Measurements from ENCODE around the gene ANKS4B. TPM values are rescaled to one million over a fixed set of nuclear protein-coding genes. Genes with fewer than 3 reads are reported as not detected.
"Not testable (repeated sequence)": the region's sequence is repeated elsewhere in the genome, so short reads cannot be mapped to it uniquely, and the experiment has no call there.

The ANKS4B gene
- total and polyA plus RNA-seq, 2 donors (not counting 3 experiments of a cell fraction or from before 2014, with no cell fraction given) = not detected

DNA sequence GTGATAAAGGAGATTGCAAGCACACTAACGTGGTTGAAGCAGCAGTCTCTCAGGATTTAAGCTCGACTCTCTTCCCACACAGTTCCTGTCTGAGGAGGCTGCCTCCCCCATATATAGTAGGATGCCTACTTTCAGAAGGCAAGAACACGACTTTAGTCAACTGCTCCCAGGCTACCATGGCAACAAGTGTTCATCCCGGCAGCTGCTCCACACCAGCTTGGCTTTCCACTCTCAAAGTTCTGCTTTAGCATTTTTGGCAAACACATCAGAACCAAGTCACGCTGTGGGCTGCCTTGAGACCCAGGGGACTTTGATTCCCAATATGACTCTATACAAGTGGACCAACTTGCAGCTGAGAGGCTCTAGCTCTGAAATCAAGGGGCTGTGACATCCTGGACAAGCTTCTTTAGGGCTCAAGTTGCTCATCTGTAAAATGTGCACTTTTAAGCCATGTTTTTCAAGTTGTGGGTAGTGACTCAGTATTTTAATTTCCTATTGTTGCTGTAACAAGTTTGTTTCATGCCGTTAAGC is 38.7 kb upstream of the ANKS4B start:
- H3K4me2 ChIP-seq (ENCODE audit: insufficient read depth, low read length) = no peak overlapping the region
- no TSS peak for BruUV-seq (replicated peaks)
- CTCF ChIA-PET = interaction anchor here (0.6 kb wide), 1 partner anchor 853 kb away, joined by 3 read pairs; no protein-coding TSS in a partner anchor

DNA sequence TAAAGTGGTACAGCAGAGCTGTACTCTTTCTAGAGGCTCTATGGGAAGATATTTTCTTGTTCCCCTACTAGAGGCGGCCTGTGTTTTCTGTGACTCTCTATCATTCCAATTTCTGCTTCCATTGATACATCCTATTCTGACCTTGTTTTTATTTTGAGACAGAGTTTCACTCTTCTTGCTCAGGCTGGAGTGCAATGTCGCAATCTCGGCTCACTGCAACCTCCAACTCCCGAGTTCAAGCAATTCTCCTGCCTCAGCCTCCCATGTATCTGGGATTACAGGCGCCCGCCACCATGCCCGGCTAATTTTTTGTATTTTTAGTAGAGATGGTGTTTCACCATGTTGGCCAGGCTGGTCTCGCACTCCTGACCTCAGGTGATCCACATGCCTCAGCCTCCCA is 38.2 kb upstream of the ANKS4B start:
- dilution Hi-C loops (cut with MboI; ENCODE audit: extremely low pct_ligation_motif_present, low sequenced_read_pairs) = not testable (repeated sequence)
- CTCF ChIA-PET = interaction anchor here (0.6 kb wide), 1 partner anchor 852 kb away, joined by 3 read pairs; no protein-coding TSS in a partner anchor

More for the DNA sequence above, 38.7 kb upstream of the ANKS4B start:
- no peak overlapping the region for H3K27ac ChIP-seq (ENCODE audit: insufficient read depth, low read depth, low read length)
- H3K9ac ChIP-seq (replicated peaks; ENCODE audit: extremely low read depth, insufficient read depth, low read length) = no peak overlapping the region
- POLR2A ChIA-PET = no interaction called here
- H4K20me1 ChIP-seq (replicated peaks; ENCODE audit: control insufficient read depth, extremely low read depth, insufficient read depth, low read length) = no peaks in the 10 kb centered on the region
- intact Hi-C loops (cut with micrococcal nuclease) (no loop called here), dilution Hi-C loops (cut with MboI; ENCODE audit: extremely low pct_ligation_motif_present, low sequenced_read_pairs) (no loop called here)
- no peak overlapping the region for H3K4me3 ChIP-seq (replicated peaks in 1 of 3; ENCODE audit: insufficient read depth in 1 of 3, low read depth in 1 of 3, low read length in 3 of 3)
- H2AFZ ChIP-seq (ENCODE audit: low read depth, low read length) = no peak overlapping the region
- H3K79me2 ChIP-seq (ENCODE audit: control insufficient read depth, insufficient read depth, low read length) = no peaks in the 10 kb centered on the region
- H3K27me3 ChIP-seq (ENCODE audit: control insufficient read depth in 2 of 2, insufficient read depth in 2 of 2, low read length in 2 of 2) = peaks cover 12 to 13% of the 10 kb centered on the region in 2 experiments
- FAIRE-seq (no peak), DNase-seq (ENCODE audit: low read depth, low spot score) (no peak)
- H3K9me1 ChIP-seq (replicated peaks; ENCODE audit: control insufficient read depth, extremely low read depth, insufficient read depth, low read length) = no peaks in the 10 kb centered on the region
- H3K9me3 ChIP-seq (replicated peaks; ENCODE audit: control insufficient read depth, insufficient read depth, low read length) = no peaks in the 10 kb centered on the region
- H3K4me1 ChIP-seq (ENCODE audit: control insufficient read depth, extremely low read depth, insufficient read depth, low read length) = no peaks in the 10 kb centered on the region
- H3K36me3 ChIP-seq (ENCODE audit: control insufficient read depth in 2 of 2, extremely low read depth in 1 of 2, insufficient read depth in 2 of 2, low read length in 2 of 2) = no peaks in the 10 kb centered on the region
- TF ChIP-seq POLR2AphosphoS5 (IDR thresholded peaks at IDR 0.05; ENCODE audit: insufficient read depth, low read depth, low read length) (no peak), JUN (IDR thresholded peaks at IDR 0.05; ENCODE audit: borderline replicate concordance, insufficient read depth, insufficient read length, low read depth) (no peak), POLR2A (IDR thresholded peaks at IDR 0.05; ENCODE audit: low read depth, low read length) (no peak), EZH2 (IDR thresholded peaks at IDR 0.05; ENCODE audit: borderline replicate concordance, low read depth, low read length, severe bottlenecking) (no peak), MYC (IDR thresholded peaks at IDR 0.05; ENCODE audit: low read depth, low read length) (no peak), FOS (IDR thresholded peaks at IDR 0.05; ENCODE audit: borderline replicate concordance, insufficient read depth, low read length) (no peak), GATA2 (IDR thresholded peaks at IDR 0.05; ENCODE audit: insufficient read depth, insufficient read length, low read depth, low read length) (no peak)
- TF ChIP-seq, protein P1, sequence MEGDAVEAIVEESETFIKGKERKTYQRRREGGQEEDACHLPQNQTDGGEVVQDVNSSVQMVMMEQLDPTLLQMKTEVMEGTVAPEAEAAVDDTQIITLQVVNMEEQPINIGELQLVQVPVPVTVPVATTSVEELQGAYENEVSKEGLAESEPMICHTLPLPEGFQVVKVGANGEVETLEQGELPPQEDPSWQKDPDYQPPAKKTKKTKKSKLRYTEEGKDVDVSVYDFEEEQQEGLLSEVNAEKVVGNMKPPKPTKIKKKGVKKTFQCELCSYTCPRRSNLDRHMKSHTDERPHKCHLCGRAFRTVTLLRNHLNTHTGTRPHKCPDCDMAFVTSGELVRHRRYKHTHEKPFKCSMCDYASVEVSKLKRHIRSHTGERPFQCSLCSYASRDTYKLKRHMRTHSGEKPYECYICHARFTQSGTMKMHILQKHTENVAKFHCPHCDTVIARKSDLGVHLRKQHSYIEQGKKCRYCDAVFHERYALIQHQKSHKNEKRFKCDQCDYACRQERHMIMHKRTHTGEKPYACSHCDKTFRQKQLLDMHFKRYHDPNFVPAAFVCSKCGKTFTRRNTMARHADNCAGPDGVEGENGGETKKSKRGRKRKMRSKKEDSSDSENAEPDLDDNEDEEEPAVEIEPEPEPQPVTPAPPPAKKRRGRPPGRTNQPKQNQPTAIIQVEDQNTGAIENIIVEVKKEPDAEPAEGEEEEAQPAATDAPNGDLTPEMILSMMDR (IDR thresholded peaks at IDR 0.05; ENCODE audit: extremely low read depth in 1 of 2, insufficient read depth in 1 of 2, low read depth in 1 of 2, low read length in 2 of 2) = no peak
- TF ChIP-seq, protein P2, sequence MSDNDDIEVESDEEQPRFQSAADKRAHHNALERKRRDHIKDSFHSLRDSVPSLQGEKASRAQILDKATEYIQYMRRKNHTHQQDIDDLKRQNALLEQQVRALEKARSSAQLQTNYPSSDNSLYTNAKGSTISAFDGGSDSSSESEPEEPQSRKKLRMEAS (IDR thresholded peaks at IDR 0.05; ENCODE audit: insufficient read depth, insufficient read length) = no peak

More for the DNA sequence above, 38.2 kb upstream of the ANKS4B start:
- FAIRE-seq; H4K20me1 ChIP-seq (replicated peaks; ENCODE audit: control insufficient read depth, extremely low read depth, insufficient read depth, low read length); H2AFZ ChIP-seq (ENCODE audit: low read depth, low read length); BruUV-seq (replicated peaks); H3K4me3 ChIP-seq (replicated peaks in 1 of 3; ENCODE audit: insufficient read depth in 1 of 3, low read depth in 1 of 3, low read length in 3 of 3); H3K27ac ChIP-seq (ENCODE audit: insufficient read depth, low read depth, low read length); H3K79me2 ChIP-seq (ENCODE audit: control insufficient read depth, insufficient read depth, low read length); H3K36me3 ChIP-seq (ENCODE audit: control insufficient read depth in 2 of 2, extremely low read depth in 1 of 2, insufficient read depth in 2 of 2, low read length in 2 of 2); POLR2A ChIA-PET; H3K4me2 ChIP-seq (ENCODE audit: insufficient read depth, low read length); H3K9me1 ChIP-seq (replicated peaks; ENCODE audit: control insufficient read depth, extremely low read depth, insufficient read depth, low read length); intact Hi-C loops (cut with micrococcal nuclease); H3K9me3 ChIP-seq (replicated peaks; ENCODE audit: control insufficient read depth, insufficient read depth, low read length); H3K9ac ChIP-seq (replicated peaks; ENCODE audit: extremely low read depth, insufficient read depth, low read length); DNase-seq (ENCODE audit: low read depth, low spot score); H3K4me1 ChIP-seq (ENCODE audit: control insufficient read depth, extremely low read depth, insufficient read depth, low read length): not testable (repeated sequence)
- H3K27me3 ChIP-seq (ENCODE audit: control insufficient read depth in 2 of 2, insufficient read depth in 2 of 2, low read length in 2 of 2) = peaks cover 11 to 12% of the 10 kb centered on the region in 2 experiments

Data from endothelial cell of umbilical vein (primary cell).